H7 (cell line): ENCODE measurements around the gene MCU. TPM values are rescaled to one million over a fixed set of nuclear protein-coding genes. Genes with fewer than 3 reads are reported as not detected.

Experiments
- DNase-seq: peaks from one replicate; pipeline ENCODE4 v3.0.0; 2012
- H3K27me3 ChIP-seq: 2 replicates; pipeline ENCODE4 v1.6.0; 2011; ENCODE audit warnings: mild to moderate bottlenecking, low read length; ENCODE audit not compliant: control insufficient read depth, insufficient read depth
- H3K36me3 ChIP-seq: replicated peaks from 2 replicates; pipeline ENCODE4 v1.5.1; 2011; ENCODE audit warnings: low read length; ENCODE audit not compliant: control insufficient read depth, insufficient read depth
- H3K4me3 ChIP-seq: 2 replicates; pipeline ENCODE4 v1.5.1; 2011; ENCODE audit warnings: low read depth, mild to moderate bottlenecking, control low read depth, low read length, moderate library complexity; ENCODE audit not compliant: insufficient read depth
- total RNA-seq: library from RNA; depleted of rRNA; stranded (reverse); fragments of >200 nt; shearing (Covaris generic); gene quantifications from 2 replicates; pipeline ENCODE4 v1.2.3, GENCODE V29; 2014; rRNA removed

Gene MCU
- total RNA-seq, 1 experiment from 2014 or later = 39.5 TPM

GRCh38 chr10:72928798-72929197 is 236.9 kb downstream of the MCU start:
- Histone ChIP-seq H3K36me3 (no peaks in the 10 kb centered on the region), H3K27me3 (no peaks in the 10 kb centered on the region), H3K4me3 (no peak overlapping the region)
- DNase-seq = no peak

GRCh38 chr10:72930276-72930675 is 238.3 kb downstream of the MCU start:
- H3K4me3 ChIP-seq = no peak overlapping the region
- no peaks in the 10 kb centered on the region for H3K27me3 ChIP-seq
- DNase-seq = no peak
- no peaks in the 10 kb centered on the region for H3K36me3 ChIP-seq

- no peak overlapping the region for H3K4me3 ChIP-seq
- H3K27me3 ChIP-seq = no peaks in the 10 kb centered on the region
- H3K36me3 ChIP-seq = no peaks in the 10 kb centered on the region
- DNase-seq = no peak
These were observed 240.5 kb downstream of the MCU start for GRCh38 chr10:72932259-72933015.

- no peaks in the 10 kb centered on the region for H3K36me3 ChIP-seq
- H3K4me3 ChIP-seq = no peak overlapping the region
- H3K27me3 ChIP-seq = no peaks in the 10 kb centered on the region
- DNase-seq = no peak
These were observed 243.4 kb downstream of the MCU start for GRCh38 chr10:72935361-72935760.

Other genes starting within 250 kb of the MCU start
- gene MICU1, start 66.1 kb upstream of the MCU start, total RNA-seq = 41.0 and 49.1 TPM in 2 replicates
- gene OIT3, start 201.6 kb downstream of the MCU start, total RNA-seq = 0.10 TPM in 1 of 2 replicates, not detected in the other